ENCODE results near the gene DDX3X.
A peak's percentile ranks its signal among the peaks of the same experiment; 100 is the strongest.
"Not testable (repeated sequence)": the region's sequence is repeated elsewhere in the genome, so short reads cannot be mapped to it uniquely, and the experiment has no call there.

Gene DDX3X

GRCh38 chrX:41333744-41334362 is at the start of gene DDX3X:
Gene DDX3X (plus strand): TSS chrX:41334162. CDS start chrX:41334253, 91 bp downstream.
- peak; percentile 79 for DNase-seq

- not testable (repeated sequence) for DNase-seq
Measured at GRCh38 chrX:41285928-41286327, 48.0 kb upstream of the DDX3X start.

- DNase-seq, result no peak
Measured at GRCh38 chrX:41288641-41289040, 45.3 kb upstream of the DDX3X start.

GRCh38 chrX:41289095-41289494 is 44.9 kb upstream of the DDX3X start:
- DNase-seq, result no peak

GRCh38 chrX:41291309-41291708 is 42.7 kb upstream of the DDX3X start:
- no peak for DNase-seq

GRCh38 chrX:41293269-41293668 is 40.7 kb upstream of the DDX3X start:
- no peak for DNase-seq

- no peak for DNase-seq
Measured at GRCh38 chrX:41300758-41301437, 33.1 kb upstream of the DDX3X start.

- no peak for DNase-seq
Measured at GRCh38 chrX:41301438-41301824, 32.5 kb upstream of the DDX3X start.

GRCh38 chrX:41302370-41302769 is 31.6 kb upstream of the DDX3X start:
- DNase-seq, result no peak

- DNase-seq, result no peak
Measured at GRCh38 chrX:41303013-41303412, 30.9 kb upstream of the DDX3X start.

- DNase-seq, result no peak
Measured at GRCh38 chrX:41304178-41304577, 29.8 kb upstream of the DDX3X start.

GRCh38 chrX:41308884-41309647 is 24.9 kb upstream of the DDX3X start:
- no peak for DNase-seq

GRCh38 chrX:41312786-41313185 is 21.2 kb upstream of the DDX3X start:
- no peak for DNase-seq

- DNase-seq, result no peak
Measured at GRCh38 chrX:41313419-41313818, 20.5 kb upstream of the DDX3X start.

- DNase-seq, result no peak
Measured at GRCh38 chrX:41314204-41314603, 19.8 kb upstream of the DDX3X start.

- DNase-seq, result no peak
Measured at GRCh38 chrX:41314881-41315280, 19.1 kb upstream of the DDX3X start.

GRCh38 chrX:41316266-41316665 is 17.7 kb upstream of the DDX3X start:
- DNase-seq, result not testable (repeated sequence)

GRCh38 chrX:41317477-41318208 is 16.3 kb upstream of the DDX3X start:
- DNase-seq, result no peak

GRCh38 chrX:41320393-41320792 is 13.6 kb upstream of the DDX3X start:
- no peak for DNase-seq

GRCh38 chrX:41322821-41323603 is 10.9 kb upstream of the DDX3X start:
- no peak for DNase-seq

- DNase-seq, result no peak
Measured at GRCh38 chrX:41326431-41326830, 7.5 kb upstream of the DDX3X start.

- no peak for DNase-seq
Measured at GRCh38 chrX:41327341-41327740, 6.6 kb upstream of the DDX3X start.

- DNase-seq, result no peak
Measured at GRCh38 chrX:41329101-41329500, 4.9 kb upstream of the DDX3X start.

Measured in NCI-H748 treated with DMSO at 0.1 percent for 48 hours (cell line).